ENCODE data around the gene DCUN1D4. TPM values are rescaled to one million over a fixed set of nuclear protein-coding genes. Genes with fewer than 3 reads are reported as not detected.
A peak's percentile ranks its signal among the peaks of the same experiment; 100 is the strongest.

Gene DCUN1D4
- total RNA-seq, 1 donor = 60.4 TPM

DNA sequence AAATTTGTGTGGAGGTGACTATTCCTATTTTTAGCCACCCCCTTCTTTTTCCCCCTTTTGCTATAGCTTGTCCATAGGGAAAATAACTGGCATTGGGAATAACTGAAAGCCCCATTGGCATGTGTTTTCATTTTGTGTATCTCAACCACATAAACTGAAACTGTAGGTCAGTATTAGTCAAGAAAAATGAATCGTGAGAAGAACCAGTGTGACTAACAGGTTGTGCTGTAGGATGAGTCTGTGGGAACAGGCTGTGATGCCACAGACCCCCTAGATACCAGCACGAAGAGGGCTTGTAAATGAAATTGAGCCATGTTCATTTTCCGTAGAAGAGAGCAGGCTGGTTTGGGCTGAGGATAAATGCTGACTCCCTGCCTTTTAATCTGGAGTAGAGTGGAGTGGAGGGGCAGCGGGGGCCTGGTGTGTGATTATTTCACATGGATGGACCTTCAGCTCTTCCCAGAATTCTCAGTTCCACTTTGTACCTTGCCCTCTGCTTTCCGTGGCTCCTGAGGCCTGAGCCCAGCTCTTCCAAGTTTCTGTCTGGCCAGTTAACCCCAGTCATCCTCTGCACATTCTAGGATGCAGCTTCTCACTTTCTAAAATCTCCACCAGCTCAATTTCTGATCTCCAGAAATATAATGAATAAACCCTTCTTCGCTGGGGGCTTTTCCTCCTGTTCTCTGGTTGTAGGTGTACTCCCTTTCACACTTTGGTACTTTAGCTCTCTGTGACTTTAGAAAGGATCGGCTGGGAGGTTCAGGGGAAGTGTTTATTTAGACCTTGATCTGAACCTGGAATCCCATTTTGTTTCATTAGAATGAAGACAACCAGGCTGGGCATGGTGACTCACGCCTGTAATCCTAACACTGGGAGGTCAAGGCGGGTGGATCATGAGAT lies 37.3 kb downstream of the DCUN1D4 start:
- H3K4me3 ChIP-seq (ENCODE audit: insufficient read depth, low read length) = no peak overlapping the region
- peak overlapping the region; percentile 74 for H3K27ac ChIP-seq (ENCODE audit: low read depth, low read length)
- H3K4me2 ChIP-seq (ENCODE audit: insufficient read depth, low read length) = no peak overlapping the region
- H2AFZ ChIP-seq (ENCODE audit: low read length) = no peak overlapping the region
- no peaks in the 10 kb centered on the region for H4K20me1 ChIP-seq (ENCODE audit: insufficient read depth, low read length)
- no peak for DNase-seq (ENCODE audit: insufficient read length, low spot score, missing footprints)
- TF ChIP-seq, protein P1, sequence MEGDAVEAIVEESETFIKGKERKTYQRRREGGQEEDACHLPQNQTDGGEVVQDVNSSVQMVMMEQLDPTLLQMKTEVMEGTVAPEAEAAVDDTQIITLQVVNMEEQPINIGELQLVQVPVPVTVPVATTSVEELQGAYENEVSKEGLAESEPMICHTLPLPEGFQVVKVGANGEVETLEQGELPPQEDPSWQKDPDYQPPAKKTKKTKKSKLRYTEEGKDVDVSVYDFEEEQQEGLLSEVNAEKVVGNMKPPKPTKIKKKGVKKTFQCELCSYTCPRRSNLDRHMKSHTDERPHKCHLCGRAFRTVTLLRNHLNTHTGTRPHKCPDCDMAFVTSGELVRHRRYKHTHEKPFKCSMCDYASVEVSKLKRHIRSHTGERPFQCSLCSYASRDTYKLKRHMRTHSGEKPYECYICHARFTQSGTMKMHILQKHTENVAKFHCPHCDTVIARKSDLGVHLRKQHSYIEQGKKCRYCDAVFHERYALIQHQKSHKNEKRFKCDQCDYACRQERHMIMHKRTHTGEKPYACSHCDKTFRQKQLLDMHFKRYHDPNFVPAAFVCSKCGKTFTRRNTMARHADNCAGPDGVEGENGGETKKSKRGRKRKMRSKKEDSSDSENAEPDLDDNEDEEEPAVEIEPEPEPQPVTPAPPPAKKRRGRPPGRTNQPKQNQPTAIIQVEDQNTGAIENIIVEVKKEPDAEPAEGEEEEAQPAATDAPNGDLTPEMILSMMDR (IDR thresholded peaks at IDR 0.05; ENCODE audit: extremely low read depth, low read depth, low read length) = no peak
- no peaks in the 10 kb centered on the region for H3K79me2 ChIP-seq (ENCODE audit: insufficient read depth, low read length)
- no peaks in the 10 kb centered on the region for H3K9me3 ChIP-seq (ENCODE audit: low read depth, low read length)
- H3K4me1 ChIP-seq (ENCODE audit: insufficient read depth, low read length) = peaks cover 2% of the 10 kb centered on the region
- peaks cover 44% of the 10 kb centered on the region for H3K36me3 ChIP-seq (ENCODE audit: insufficient read depth, low read length)
- no peaks in the 10 kb centered on the region for H3K27me3 ChIP-seq (ENCODE audit: insufficient read depth, low read length)

DNA sequence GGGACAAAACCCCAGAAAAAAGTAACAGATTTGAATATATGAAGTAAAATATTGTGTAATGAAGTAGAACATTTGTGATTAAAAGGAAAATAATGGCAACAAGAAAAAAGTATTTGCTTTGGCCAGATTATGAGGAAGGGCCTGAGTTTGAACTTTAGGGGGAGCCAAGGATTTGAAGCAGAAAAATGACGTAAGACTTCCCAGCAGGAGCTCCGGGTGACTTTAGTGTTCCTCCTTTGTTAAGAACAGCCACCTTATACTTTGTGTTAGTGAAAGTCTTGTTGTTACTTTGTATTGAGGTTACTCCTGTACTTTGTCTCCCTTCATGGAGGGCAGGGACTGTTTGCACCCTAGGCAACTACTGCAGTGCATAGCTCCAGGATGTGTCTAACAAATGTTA lies 41.1 kb downstream of the DCUN1D4 start:
- H3K4me2 ChIP-seq (ENCODE audit: insufficient read depth, low read length) = no peak overlapping the region

DNA sequence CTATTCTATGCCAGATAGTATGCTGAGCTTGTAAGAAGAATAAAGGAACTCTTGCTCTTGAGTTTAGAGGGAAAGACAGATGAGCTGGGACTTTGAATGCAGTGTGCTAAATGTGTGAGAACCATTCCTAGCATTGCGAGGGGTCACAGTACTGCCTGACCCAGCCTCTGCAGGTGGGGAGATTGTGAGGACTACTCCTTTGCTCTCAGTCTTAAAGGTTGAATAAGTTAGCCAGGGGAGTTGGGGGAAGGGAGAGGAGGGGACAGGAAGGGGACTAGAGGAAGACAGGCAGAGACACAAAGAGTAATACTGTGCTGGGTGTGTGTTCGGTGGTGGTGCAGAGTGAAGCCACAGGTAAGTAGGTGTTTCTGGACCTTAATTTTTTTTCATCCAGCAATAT lies 41.7 kb downstream of the DCUN1D4 start:
- H2AFZ ChIP-seq (ENCODE audit: low read length) = no peak overlapping the region
- no peak overlapping the region for H3K27ac ChIP-seq (ENCODE audit: low read depth, low read length)
- no peak overlapping the region for H3K4me2 ChIP-seq (ENCODE audit: insufficient read depth, low read length)
- no peak for DNase-seq (ENCODE audit: insufficient read length, low spot score, missing footprints)
- no peaks in the 10 kb centered on the region for H4K20me1 ChIP-seq (ENCODE audit: insufficient read depth, low read length)
- H3K9me3 ChIP-seq (ENCODE audit: low read depth, low read length) = no peaks in the 10 kb centered on the region
- H3K4me1 ChIP-seq (ENCODE audit: insufficient read depth, low read length) = peaks cover 2% of the 10 kb centered on the region
- TF ChIP-seq, protein P1 (IDR thresholded peaks at IDR 0.05; ENCODE audit: extremely low read depth, low read depth, low read length) = no peak
- H3K79me2 ChIP-seq (ENCODE audit: insufficient read depth, low read length) = no peaks in the 10 kb centered on the region
- H3K4me3 ChIP-seq (ENCODE audit: insufficient read depth, low read length) = no peak overlapping the region
- peaks cover 35% of the 10 kb centered on the region for H3K36me3 ChIP-seq (ENCODE audit: insufficient read depth, low read length)
- no peaks in the 10 kb centered on the region for H3K27me3 ChIP-seq (ENCODE audit: insufficient read depth, low read length)

More for the DNA sequence above, 41.1 kb downstream of the DCUN1D4 start:
- no peak for DNase-seq (ENCODE audit: insufficient read length, low spot score, missing footprints)
- Histone ChIP-seq H3K36me3 (ENCODE audit: insufficient read depth, low read length) (peaks cover 36% of the 10 kb centered on the region), H3K4me3 (ENCODE audit: insufficient read depth, low read length) (no peak overlapping the region), H2AFZ (ENCODE audit: low read length) (no peak overlapping the region), H3K27ac (ENCODE audit: low read depth, low read length) (no peak overlapping the region), H3K79me2 (ENCODE audit: insufficient read depth, low read length) (no peaks in the 10 kb centered on the region), H3K27me3 (ENCODE audit: insufficient read depth, low read length) (no peaks in the 10 kb centered on the region), H3K4me1 (ENCODE audit: insufficient read depth, low read length) (peaks cover 2% of the 10 kb centered on the region), H4K20me1 (ENCODE audit: insufficient read depth, low read length) (no peaks in the 10 kb centered on the region), H3K9me3 (ENCODE audit: low read depth, low read length) (no peaks in the 10 kb centered on the region)
- TF ChIP-seq, protein P1 (IDR thresholded peaks at IDR 0.05; ENCODE audit: extremely low read depth, low read depth, low read length) = no peak

DNA sequence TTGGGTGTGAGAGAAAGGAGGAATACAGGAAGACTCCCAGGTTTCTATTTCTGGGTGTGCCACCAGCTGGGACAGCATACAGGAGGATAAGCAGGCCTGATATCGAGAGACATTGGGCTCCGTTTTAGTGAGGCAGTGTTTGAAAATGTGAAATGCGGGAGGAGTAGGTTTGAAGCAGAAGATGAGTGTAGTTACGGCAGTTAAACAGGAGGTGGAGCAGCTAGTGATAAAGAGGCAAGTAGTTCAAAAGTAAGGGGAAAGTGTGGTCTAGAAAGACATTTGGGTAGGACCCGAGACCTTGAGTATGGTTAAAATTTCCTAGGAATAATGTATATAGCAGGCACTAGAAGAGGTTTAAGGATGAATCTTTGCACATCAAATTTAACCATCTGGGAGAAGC lies 42.4 kb downstream of the DCUN1D4 start:
- peak; percentile 46 for DNase-seq (ENCODE audit: insufficient read length, low spot score, missing footprints)
- Histone ChIP-seq H3K9me3 (ENCODE audit: low read depth, low read length) (no peaks in the 10 kb centered on the region), H3K4me2 (ENCODE audit: insufficient read depth, low read length) (no peak overlapping the region), H3K27ac (ENCODE audit: low read depth, low read length) (no peak overlapping the region), H3K4me1 (ENCODE audit: insufficient read depth, low read length) (no peaks in the 10 kb centered on the region), H3K27me3 (ENCODE audit: insufficient read depth, low read length) (no peaks in the 10 kb centered on the region), H2AFZ (ENCODE audit: low read length) (no peak overlapping the region), H3K36me3 (ENCODE audit: insufficient read depth, low read length) (peaks cover 37% of the 10 kb centered on the region), H3K4me3 (ENCODE audit: insufficient read depth, low read length) (no peak overlapping the region), H3K79me2 (ENCODE audit: insufficient read depth, low read length) (no peaks in the 10 kb centered on the region), H4K20me1 (ENCODE audit: insufficient read depth, low read length) (no peaks in the 10 kb centered on the region)
- TF ChIP-seq, protein P1 (IDR thresholded peaks at IDR 0.05; ENCODE audit: extremely low read depth, low read depth, low read length) = peak; percentile 57

Measured in osteoblast (primary cell).